Activated T-cell treated with anti-CD3 and anti-CD28 coated beads, Interleukin-2, amount 50 U/mL, for 1 hour (primary cell): ENCODE results near the gene KLHDC7B.
A peak's percentile ranks its signal among the peaks of the same experiment; 100 is the strongest.

ENCODE experiments used
- DNase-seq: peaks from one replicate; pipeline ENCODE4 v3.0.0-alpha.2; 2020

The KLHDC7B gene

GRCh38 chr22:50576070-50576469 lies 30.4 kb downstream of the KLHDC7B start:
- no peak for DNase-seq

- DNase-seq, result no peak
These were observed 31.4 kb downstream of the KLHDC7B start for GRCh38 chr22:50576806-50577696.

GRCh38 chr22:50577697-50577986 lies 31.9 kb downstream of the KLHDC7B start:
- no peak for DNase-seq

GRCh38 chr22:50577987-50578775 lies 32.5 kb downstream of the KLHDC7B start, which contains the start of gene CPT1B:
TSS of gene CPT1B (minus strand) at chr22:50578427. CDS start at chr22:50577915, 512 bp downstream.
- DNase-seq, result no peak

DNA sequence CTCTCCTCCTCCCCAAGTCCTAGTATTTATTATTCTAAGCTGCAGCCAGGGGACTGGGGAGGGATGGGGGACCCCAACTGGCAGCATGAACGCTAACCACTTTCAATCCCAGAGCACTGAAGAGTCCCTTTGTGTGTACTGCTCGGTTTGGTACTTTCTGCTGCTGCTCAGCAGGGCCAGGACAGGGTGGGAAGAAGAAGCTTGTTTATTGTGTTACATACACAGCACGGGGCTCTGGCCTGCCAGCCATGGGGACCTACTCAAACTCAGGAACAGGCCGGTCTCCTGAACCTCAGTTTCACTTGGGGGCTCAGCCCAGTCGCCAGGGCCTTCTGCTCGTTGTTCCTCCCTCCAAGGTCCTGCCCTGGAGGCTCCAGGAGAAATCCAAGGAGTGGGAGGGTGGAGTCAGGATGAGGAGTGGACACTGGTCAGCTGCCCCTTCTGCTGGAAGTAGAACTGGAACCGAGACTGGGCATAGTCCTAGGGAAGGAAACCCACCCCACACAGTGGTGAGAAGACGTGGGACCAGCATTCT lies 33.1 kb downstream of the KLHDC7B start:
- no peak for DNase-seq

- DNase-seq, result no peak
These were observed 34.1 kb downstream of the KLHDC7B start for GRCh38 chr22:50579752-50580151.

- DNase-seq, result no peak
These were observed 35.6 kb downstream of the KLHDC7B start for GRCh38 chr22:50581031-50581949.

DNA sequence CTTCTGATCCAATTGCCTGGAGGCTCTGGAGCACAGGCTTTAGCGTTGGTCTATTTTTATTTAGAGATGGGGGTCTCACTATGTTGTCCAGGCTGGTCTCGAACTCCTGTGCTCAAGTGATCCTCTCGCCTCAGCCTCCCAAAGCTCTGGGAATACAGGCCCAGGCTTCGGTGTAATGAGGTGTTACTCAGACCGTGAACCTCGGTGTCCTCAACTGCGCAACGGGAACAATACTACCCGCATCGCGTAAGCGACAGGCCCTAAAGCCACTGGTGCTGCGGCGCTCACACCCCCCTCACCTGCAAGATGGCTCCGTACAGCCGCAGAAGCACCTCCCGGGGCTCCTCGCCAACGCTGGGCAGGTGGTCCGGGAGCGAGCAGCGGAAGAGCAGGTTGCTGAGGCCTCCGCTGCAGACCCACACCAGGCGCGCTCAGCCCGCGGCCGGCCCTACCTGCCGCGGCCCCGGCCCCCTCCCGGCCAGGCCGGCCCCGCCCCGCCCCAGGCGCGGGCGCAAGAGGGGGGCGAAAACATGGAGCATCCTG lies 36.3 kb downstream of the KLHDC7B start:
- DNase-seq, result no peak

DNA sequence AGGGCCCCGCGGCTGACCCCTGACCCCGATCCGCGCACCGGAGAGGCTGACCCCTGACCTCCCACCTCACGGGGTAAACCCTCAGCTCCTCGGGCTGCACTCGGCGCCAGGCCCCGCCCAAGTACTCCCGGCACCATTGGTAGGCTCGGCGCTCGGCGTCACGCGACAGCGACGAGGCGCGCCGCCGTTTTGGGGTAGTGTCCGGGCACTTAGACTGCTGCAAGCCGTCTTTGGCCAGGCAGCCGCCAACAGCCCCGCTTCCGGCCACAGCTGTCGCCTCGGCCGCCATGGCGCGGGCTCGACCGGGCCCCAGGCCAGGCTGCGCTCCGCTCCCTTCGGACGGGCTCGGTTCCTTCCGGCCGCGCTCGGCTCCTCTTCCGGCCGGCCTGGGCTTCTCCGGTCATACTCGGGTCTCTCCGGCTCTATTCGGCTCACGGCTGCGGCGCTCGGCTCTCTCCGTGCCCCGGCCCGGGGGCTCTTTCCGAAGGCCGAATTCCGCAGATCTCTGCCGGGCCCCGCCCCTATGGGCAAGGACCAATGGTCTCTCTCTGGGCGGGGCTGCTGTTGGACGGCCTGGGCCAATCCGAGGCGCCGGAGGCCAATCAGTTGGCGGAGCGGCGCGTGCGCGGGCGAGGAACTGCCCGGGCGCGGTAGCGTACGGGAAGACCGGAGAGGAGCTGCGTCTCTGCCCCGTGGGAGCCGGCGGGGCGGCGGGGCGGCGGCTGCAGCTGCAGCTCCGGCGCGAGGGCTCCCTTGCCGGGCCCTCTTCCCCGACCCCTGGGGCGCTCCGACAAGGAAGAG lies 37.0 kb downstream of the KLHDC7B start, which contains the start of gene CHKB:
Gene CHKB (minus strand): TSS at position 357 of the 801 bp plus-strand sequence. CDS start 68 bp downstream, at position 289.
- peak; percentile 97 for DNase-seq

- DNase-seq, result no peak
These were observed 37.7 kb downstream of the KLHDC7B start for GRCh38 chr22:50583294-50583861.

- DNase-seq, result no peak
These were observed 38.7 kb downstream of the KLHDC7B start for GRCh38 chr22:50584106-50585096.

DNA sequence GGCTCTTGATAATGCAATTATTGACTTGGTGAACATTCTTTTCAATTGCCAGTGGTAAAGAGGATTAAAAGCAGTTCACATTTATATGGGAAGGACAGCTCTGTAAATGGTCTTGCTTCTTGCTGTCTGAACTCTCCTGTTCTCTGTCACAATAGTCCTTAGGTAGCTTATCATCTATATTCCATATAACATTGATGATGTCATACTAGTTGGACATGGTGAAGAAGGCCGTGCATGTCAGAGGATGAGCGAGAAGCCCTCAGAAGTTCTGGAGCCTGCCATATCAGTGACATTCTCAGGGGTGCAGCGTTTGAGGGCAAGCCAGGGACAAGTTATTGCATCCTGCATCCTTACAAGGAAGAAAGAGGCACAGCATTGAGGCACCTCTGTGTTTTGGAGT lies 39.5 kb downstream of the KLHDC7B start:
- no peak for DNase-seq

GRCh38 chr22:50585781-50586180 lies 40.1 kb downstream of the KLHDC7B start:
- DNase-seq, result no peak

GRCh38 chr22:50586416-50586815 lies 40.7 kb downstream of the KLHDC7B start:
- DNase-seq, result no peak

DNA sequence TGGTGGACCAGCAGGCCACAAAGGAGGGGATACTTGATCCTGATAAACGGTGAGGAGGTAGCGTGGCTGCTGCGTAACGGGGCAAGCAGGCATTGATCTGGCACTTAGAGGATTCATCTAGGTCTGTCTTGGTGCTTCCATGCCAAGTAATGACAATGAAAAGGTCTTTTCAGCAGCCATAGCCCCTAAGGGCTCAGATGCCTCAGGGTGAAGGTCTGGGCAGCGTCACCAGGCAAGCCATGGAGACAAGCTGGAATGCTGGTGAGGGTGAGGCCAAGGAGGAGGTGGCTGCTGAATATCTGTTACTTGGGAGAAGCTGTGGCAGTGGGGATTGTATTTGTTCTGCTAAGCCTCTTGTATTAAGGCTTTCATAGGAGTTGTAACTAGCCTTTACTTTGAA lies 41.7 kb downstream of the KLHDC7B start:
- no peak for DNase-seq

DNA sequence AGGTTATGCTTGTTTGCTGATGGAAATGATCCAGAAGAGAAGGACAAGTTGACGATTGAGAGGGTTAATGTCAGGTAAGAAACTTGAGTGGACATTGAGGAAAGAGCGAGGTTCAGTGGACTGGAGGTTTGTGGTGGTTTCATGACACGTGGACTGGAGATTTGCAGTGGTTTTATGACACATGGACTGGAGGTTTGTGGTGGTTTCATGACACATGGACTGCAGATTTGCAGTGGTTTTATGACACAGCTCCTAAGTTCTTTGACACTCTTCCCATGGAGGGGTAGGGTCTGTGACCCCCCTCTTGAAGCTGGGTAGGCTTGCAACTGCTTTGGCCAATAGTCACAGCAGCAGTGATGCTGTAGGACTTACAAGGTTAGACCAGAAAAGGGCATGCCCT lies 49.5 kb downstream of the KLHDC7B start:
- no peak for DNase-seq

GRCh38 chr22:50597097-50597496 lies 51.4 kb downstream of the KLHDC7B start:
- no peak for DNase-seq

DNA sequence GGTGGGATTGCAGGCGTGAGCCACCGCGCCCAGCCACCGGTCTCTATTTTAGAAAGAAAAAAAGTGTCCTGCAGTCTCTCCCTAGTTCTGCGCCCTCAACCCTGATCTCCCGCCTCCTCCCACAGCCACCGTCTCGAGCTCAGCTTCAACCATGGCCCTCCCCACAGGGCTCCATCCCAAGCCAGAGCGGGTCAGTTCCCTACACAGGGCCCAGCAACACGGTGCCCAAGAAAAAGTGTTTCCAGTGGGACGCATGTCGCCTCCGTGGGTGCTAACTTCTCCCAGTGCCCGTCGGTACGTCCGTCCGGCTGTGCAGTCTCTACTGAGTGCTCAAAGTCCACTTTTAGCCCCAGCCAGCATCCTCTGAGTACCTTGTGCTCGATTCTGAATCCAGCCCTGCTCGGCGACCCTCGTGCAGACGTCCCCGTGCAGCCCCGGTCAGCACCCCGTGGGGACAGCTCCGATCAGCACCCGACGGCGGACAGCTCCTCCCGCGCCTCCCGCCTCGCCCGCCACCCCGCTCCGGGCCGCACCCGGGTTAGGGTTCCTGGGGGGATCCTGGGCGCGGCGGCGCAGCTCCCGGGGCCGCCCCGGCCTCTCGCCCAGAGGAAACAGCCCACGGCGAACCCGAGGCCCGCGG lies 54.2 kb downstream of the KLHDC7B start:
- DNase-seq, result peak; percentile 75

GRCh38 chr22:50600538-50600937 lies 54.8 kb downstream of the KLHDC7B start, which contains the start of gene MAPK8IP2:
TSS of gene MAPK8IP2 (plus strand) at chr22:50600793. CDS start at chr22:50600819, 26 bp downstream.
- DNase-seq, result peak; percentile 19
